GM19193 (cell line): ENCODE measurements around the gene BTG4.

Source experiments
- POLR2A ChIP-seq: IDR thresholded peaks from 4 replicates; pipeline ENCODE4 v1.6.1; 2011; ENCODE audit not compliant: insufficient read depth, insufficient read length; ENCODE audit errors: extremely low read depth

The BTG4 gene

GRCh38 chr11:111445586-111445985 lies 66.6 kb downstream of the BTG4 start:
- no peak for TF ChIP-seq POLR2A
